SK-N-SH treated with all-trans-retinoic acid at 6 μM for 48 hours (cell line): ENCODE measurements around the gene GAD1.

Experiments
- ATAC-seq: fragments of 200-7000 bp; cut with Tn5 transposase; 3 replicates; pipeline ENCODE4 v1.9.1; 2020; ENCODE audit warnings: mild to moderate bottlenecking, moderate library complexity
- BACH2 ChIP-seq: fragments of 250-450 bp; sonication (Bioruptor Pico); IDR thresholded peaks from 2 replicates; pipeline ENCODE4 v1.9.0; 2021; ENCODE audit warnings: mild to moderate bottlenecking, borderline replicate concordance
- CREB5 ChIP-seq: fragments of 250-450 bp; sonication (Bioruptor Pico); IDR thresholded peaks from 2 replicates; pipeline ENCODE4 v1.5.1; 2020; ENCODE audit warnings: low read depth, mild to moderate bottlenecking, moderate library complexity
- CSDC2 ChIP-seq: fragments of 250-450 bp; sonication (Bioruptor Pico); IDR thresholded peaks from 2 replicates; pipeline ENCODE4 v1.5.0; 2020; ENCODE audit warnings: mild to moderate bottlenecking, moderate library complexity
- CSRNP3 ChIP-seq: fragments of 250-450 bp; sonication (Bioruptor Pico); IDR thresholded peaks from 2 replicates; pipeline ENCODE4 v1.5.1; 2021; ENCODE audit warnings: mild to moderate bottlenecking, moderate library complexity
- GLIS3 ChIP-seq: fragments of 250-450 bp; sonication (Bioruptor Pico); IDR thresholded peaks from 2 replicates; pipeline ENCODE4 v1.5.0; 2020; ENCODE audit warnings: mild to moderate bottlenecking, moderate library complexity
- ISL1 ChIP-seq: fragments of 250-450 bp; sonication (Bioruptor Pico); IDR thresholded peaks from 2 replicates; pipeline ENCODE4 v2.1.2; 2022; ENCODE audit warnings: mild to moderate bottlenecking, moderate library complexity
- OSR1 ChIP-seq: fragments of 250-450 bp; sonication (Bioruptor Pico); IDR thresholded peaks from 2 replicates; pipeline ENCODE4 v1.8.0; 2022; ENCODE audit warnings: moderate library complexity, mild to moderate bottlenecking, inconsistent platforms
- PATZ1 ChIP-seq: fragments of 250-450 bp; sonication (Bioruptor Pico); IDR thresholded peaks from 2 replicates; pipeline ENCODE4 v1.8.0; 2020; ENCODE audit warnings: mild to moderate bottlenecking, moderate library complexity, borderline replicate concordance
- POU6F1 ChIP-seq: fragments of 250-450 bp; sonication (Bioruptor Pico); IDR thresholded peaks from 2 replicates; pipeline ENCODE4 v1.8.0; 2021; ENCODE audit warnings: low read depth, mild to moderate bottlenecking, moderate library complexity, borderline replicate concordance
- PPARA ChIP-seq: fragments of 250-450 bp; sonication (Bioruptor Pico); IDR thresholded peaks from 2 replicates; pipeline ENCODE4 v1.5.0; 2020; ENCODE audit warnings: mild to moderate bottlenecking, borderline replicate concordance
- RARB ChIP-seq: fragments of 250-450 bp; sonication (Bioruptor Pico); IDR thresholded peaks from 2 replicates; pipeline ENCODE4 v1.8.0; 2021; ENCODE audit warnings: mild to moderate bottlenecking, moderate library complexity
- SNAI2 ChIP-seq: fragments of 250-450 bp; sonication (Bioruptor Pico); IDR thresholded peaks from 2 replicates; pipeline ENCODE4 v1.5.0; 2020; ENCODE audit warnings: mild to moderate bottlenecking, moderate library complexity
- TCF4 ChIP-seq: fragments of 250-450 bp; sonication (Bioruptor Pico); IDR thresholded peaks from 2 replicates; pipeline ENCODE4 v1.8.0; 2021; ENCODE audit warnings: mild to moderate bottlenecking, moderate library complexity, borderline replicate concordance
- TOX ChIP-seq: fragments of 250-450 bp; sonication (Bioruptor Pico); IDR thresholded peaks from 2 replicates; pipeline ENCODE4 v1.8.0; 2021; ENCODE audit warnings: mild to moderate bottlenecking, moderate library complexity, borderline replicate concordance
- TSHZ2 ChIP-seq: fragments of 250-450 bp; sonication (Bioruptor Pico); IDR thresholded peaks from 2 replicates; pipeline ENCODE4 v1.5.0; 2020; ENCODE audit warnings: mild to moderate bottlenecking, moderate library complexity
- ZC3H10 ChIP-seq: fragments of 250-450 bp; sonication (Bioruptor Pico); IDR thresholded peaks from 2 replicates; pipeline ENCODE4 v1.5.1; 2021; ENCODE audit warnings: mild to moderate bottlenecking, moderate library complexity
- ZFP3 ChIP-seq: fragments of 250-450 bp; sonication (Bioruptor Pico); IDR thresholded peaks from 2 replicates; pipeline ENCODE4 v1.5.0; 2020; ENCODE audit warnings: mild to moderate bottlenecking, moderate library complexity
- ZFP30 ChIP-seq: fragments of 450-650 bp; formaldehyde crosslinking; IDR thresholded peaks from 2 replicates; pipeline ENCODE4 v1.5.0; 2022; ENCODE audit warnings: mild to moderate bottlenecking, moderate library complexity
- ZNF565 ChIP-seq: fragments of 450-650 bp; formaldehyde crosslinking; conservative IDR thresholded peaks from 2 replicates; pipeline ENCODE4 v1.5.0; 2020; ENCODE audit warnings: low read depth, mild to moderate bottlenecking, moderate library complexity
- ZNF70 ChIP-seq: fragments of 450-650 bp; formaldehyde crosslinking; IDR thresholded peaks from 2 replicates; pipeline ENCODE4 v1.5.0; 2020; ENCODE audit warnings: mild to moderate bottlenecking, moderate library complexity
- ZNF8 ChIP-seq: fragments of 450-650 bp; formaldehyde crosslinking; IDR thresholded peaks from 2 replicates; pipeline ENCODE4 v1.5.0; 2020; ENCODE audit warnings: mild to moderate bottlenecking, moderate library complexity

The GAD1 gene

GRCh38 chr2:170851635-170852034 lies 34.9 kb downstream of the GAD1 start (continued):
- TF ChIP-seq PATZ1 (CRISPR knock-in tag) (no peak), PPARA (CRISPR knock-in tag) (no peak)

GRCh38 chr2:170856066-170856465 lies 39.4 kb downstream of the GAD1 start:
- no peak for ATAC-seq
- TF ChIP-seq ZNF565 (CRISPR knock-in tag), result no peak
- no peak for TF ChIP-seq OSR1 (CRISPR knock-in tag)
- TF ChIP-seq GLIS3, result no peak
- no peak for TF ChIP-seq PPARA (CRISPR knock-in tag)
- no peak for TF ChIP-seq ISL1 (CRISPR knock-in tag)
- no peak for TF ChIP-seq ZFP3 (CRISPR knock-in tag)
- no peak for TF ChIP-seq RARB (CRISPR knock-in tag)
- no peak for TF ChIP-seq CREB5 (CRISPR knock-in tag)
- TF ChIP-seq BACH2, result no peak
- no peak for TF ChIP-seq SNAI2
- no peak for TF ChIP-seq ZNF70
- no peak for TF ChIP-seq POU6F1 (CRISPR knock-in tag)
- TF ChIP-seq ZNF8, result no peak
- no peak for TF ChIP-seq ZC3H10 (CRISPR knock-in tag)
- TF ChIP-seq TOX, result no peak
- no peak for TF ChIP-seq CSDC2 (CRISPR knock-in tag)
- no peak for TF ChIP-seq CSRNP3 (CRISPR knock-in tag)
- no peak for TF ChIP-seq ZFP30 (CRISPR knock-in tag)
- no peak for TF ChIP-seq TSHZ2 (CRISPR knock-in tag)
- TF ChIP-seq TCF4 (CRISPR knock-in tag), result no peak
- TF ChIP-seq, all 23 proteins: peak for 0

- no peak for ATAC-seq
- no peak for TF ChIP-seq ISL1 (CRISPR knock-in tag)
- no peak for TF ChIP-seq SNAI2
- no peak for TF ChIP-seq RARB (CRISPR knock-in tag)
- no peak for TF ChIP-seq ZC3H10 (CRISPR knock-in tag)
- TF ChIP-seq ZNF8, result no peak
Observed at GRCh38 chr2:170862286-170862902, 45.7 kb downstream of the GAD1 start.

GRCh38 chr2:170863087-170863486 lies 46.4 kb downstream of the GAD1 start:
- TF ChIP-seq POU6F1 (CRISPR knock-in tag), result no peak
- peak; percentile 74 for TF ChIP-seq ZNF8

More at GRCh38 chr2:170863087-170863486, 46.4 kb downstream of the GAD1 start:
- no peak for ATAC-seq
